Tibial nerve (tissue), 4 donors: ENCODE data around the gene TBC1D16. TPM values are rescaled to one million over a fixed set of nuclear protein-coding genes. Genes with fewer than 3 reads are reported as not detected.

ENCODE experiments used
- DNase-seq, 2 donors: peaks; one replicate each; pipeline ENCODE4 v3.0.0-alpha.2; 2019; ENCODE audit warnings: low spot score in 2 of 2
- H3K27ac ChIP-seq, 4 donors: fragments of 200-600 bp; sonication (generic) in 3 of 4; one replicate each; pipeline ENCODE4 v1.5.1; 2017 to 2019; ENCODE audit warnings: mild to moderate bottlenecking in 1 of 4
- H3K27me3 ChIP-seq, 2 donors: fragments of 200-600 bp; sonication (generic) in 1 of 2; one replicate each; pipeline versions ENCODE4 v1.5.1 to v1.6.0; 2017 to 2019
- H3K36me3 ChIP-seq, 3 donors: fragments of 200-600 bp; sonication (generic); one replicate each; pipeline ENCODE4 v1.5.1; 2018 to 2019
- H3K4me1 ChIP-seq, 4 donors: fragments of 200-600 bp; sonication (generic) in 3 of 4; one replicate each; pipeline ENCODE4 v1.5.1; 2017 to 2019
- H3K4me3 ChIP-seq, 4 donors: fragments of 200-600 bp; sonication (generic) in 3 of 4; one replicate each; pipeline ENCODE4 v1.5.1; 2017 to 2019; ENCODE audit warnings: mild to moderate bottlenecking in 1 of 4, moderate library complexity in 1 of 4
- H3K9me3 ChIP-seq, 4 donors: fragments of 200-600 bp; sonication (generic) in 3 of 4; one replicate each; pipeline ENCODE4 v1.5.1; 2017 to 2019
- CTCF ChIP-seq, 5 experiments: fragments of 200-600 bp in 3 of 5; fragments of 450-650 bp in 2 of 5; sonication (generic) in 3 of 5; IDR thresholded peaks; one replicate each; pipeline ENCODE4 v1.5.1; 2016 to 2019; ENCODE audit warnings: antibody characterized with exemption in 5 of 5, mild to moderate bottlenecking in 3 of 5, moderate library complexity in 2 of 5
- EP300 ChIP-seq, 2 donors: sonication (generic); formaldehyde crosslinking; IDR thresholded peaks; one replicate each; pipeline ENCODE4 v1.6.1; 2017; ENCODE audit warnings: antibody characterized with exemption in 2 of 2, mild to moderate bottlenecking in 1 of 2
- POLR2A ChIP-seq, 2 donors: fragments of 450-650 bp; IDR thresholded peaks; one replicate each; pipeline ENCODE4 v1.6.1; 2017; ENCODE audit warnings: antibody characterized with exemption in 2 of 2, mild to moderate bottlenecking in 2 of 2, moderate library complexity in 2 of 2
- whole genome bisulfite sequencing, 2 donors: methylation state at CpG; one replicate each; pipeline ENCODE4 v1.1.5; 2018; 5-methylcytosine and 5-hydroxymethylcytosine counted together
- total RNA-seq, 4 donors: library from RNA; depleted of rRNA; stranded (reverse); fragments of >200 nt; gene quantifications; one replicate each; pipeline ENCODE4 v1.1.0, GENCODE V29; 2016

Gene TBC1D16
- total RNA-seq, 4 donors from 2014 or later = 48.3 to 68.4 (median 58.1) TPM

GRCh38 chr17:79937391-79938335 lies 98.0 kb downstream of the TBC1D16 start:
- Histone ChIP-seq H3K36me3 (peaks cover 0 to 47% (median 0%) of the 10 kb centered on the region in 3 donors), H3K27ac (no peak overlapping the region), H3K4me3 (no peak overlapping the region), H3K27me3 (no peaks in the 10 kb centered on the region), H3K4me1 (peaks cover 0 to 60% (median 17%) of the 10 kb centered on the region in 4 donors), H3K9me3 (no peaks in the 10 kb centered on the region)
- peak in 1 of 2 donors; percentile 48 for DNase-seq
- TF ChIP-seq POLR2A (IDR thresholded peaks at IDR 0.05) (no peak), CTCF (IDR thresholded peaks at IDR 0.05) (no peak), EP300 (IDR thresholded peaks at IDR 0.05) (no peak)
- WGBS, 2 donors = 55 to 58% methylated on average over 32 to 37 of the region's 37 CpGs

GRCh38 chr17:79936641-79937381 lies 98.9 kb downstream of the TBC1D16 start:
- no peak for DNase-seq
- TF ChIP-seq EP300 (IDR thresholded peaks at IDR 0.05) (no peak), CTCF (IDR thresholded peaks at IDR 0.05) (no peak), POLR2A (IDR thresholded peaks at IDR 0.05) (no peak)
- no peak overlapping the region for H3K4me3 ChIP-seq
- H3K9me3 ChIP-seq = no peaks in the 10 kb centered on the region
- no peak overlapping the region for H3K27ac ChIP-seq
- WGBS, 2 donors = 26 to 42% methylated on average over 9 to 11 of the region's 16 CpGs
- peaks cover 0 to 38% (median 0%) of the 10 kb centered on the region in 3 donors for H3K36me3 ChIP-seq
- H3K4me1 ChIP-seq = peaks cover 0 to 52% (median 17%) of the 10 kb centered on the region in 4 donors
- H3K27me3 ChIP-seq = peaks cover 0 to 5% of the 10 kb centered on the region in 2 donors

GRCh38 chr17:79936050-79936449 lies 99.6 kb downstream of the TBC1D16 start:
- whole genome bisulfite sequencing, 2 donors = 85 to 91% methylated on average over 16 of the region's 16 CpGs
- peaks cover 0 to 12% of the 10 kb centered on the region in 2 donors for H3K27me3 ChIP-seq
- H3K27ac ChIP-seq = no peak overlapping the region
- H3K4me3 ChIP-seq = no peak overlapping the region
- H3K36me3 ChIP-seq = peaks cover 0 to 31% (median 0%) of the 10 kb centered on the region in 3 donors
- peaks cover 0 to 58% (median 20%) of the 10 kb centered on the region in 4 donors for H3K4me1 ChIP-seq
- TF ChIP-seq EP300 (IDR thresholded peaks at IDR 0.05) = no peak
- TF ChIP-seq CTCF (IDR thresholded peaks at IDR 0.05) = no peak
- TF ChIP-seq POLR2A (IDR thresholded peaks at IDR 0.05) = no peak
- no peaks in the 10 kb centered on the region for H3K9me3 ChIP-seq
- DNase-seq = no peak

GRCh38 chr17:79935197-79935885 lies 100.3 kb downstream of the TBC1D16 start:
- Histone ChIP-seq H3K9me3 (no peaks in the 10 kb centered on the region), H3K36me3 (peaks cover 0 to 24% (median 0%) of the 10 kb centered on the region in 3 donors), H3K4me1 (peaks cover 0 to 65% (median 27%) of the 10 kb centered on the region in 4 donors), H3K27me3 (peaks cover 0 to 19% of the 10 kb centered on the region in 2 donors), H3K4me3 (no peak overlapping the region), H3K27ac (no peak overlapping the region)
- WGBS, 2 donors = 73% methylated on average over 17 to 19 of the region's 19 CpGs
- TF ChIP-seq EP300 (IDR thresholded peaks at IDR 0.05) = no peak
- TF ChIP-seq CTCF (IDR thresholded peaks at IDR 0.05) = no peak
- TF ChIP-seq POLR2A (IDR thresholded peaks at IDR 0.05) = no peak
- DNase-seq = no peak
